Inflammatory macrophage treated with lipopolysaccharide for 1 hour (primary cell): Measurements from ENCODE around the gene GRAPL.
"Not testable (repeated sequence)": the region's sequence is repeated elsewhere in the genome, so short reads cannot be mapped to it uniquely, and the experiment has no call there.

Source experiments
- DNase-seq, 2 donors: peaks; one replicate each; pipeline ENCODE4 v3.0.0-alpha.2; 2020 to 2022

Gene GRAPL

DNA sequence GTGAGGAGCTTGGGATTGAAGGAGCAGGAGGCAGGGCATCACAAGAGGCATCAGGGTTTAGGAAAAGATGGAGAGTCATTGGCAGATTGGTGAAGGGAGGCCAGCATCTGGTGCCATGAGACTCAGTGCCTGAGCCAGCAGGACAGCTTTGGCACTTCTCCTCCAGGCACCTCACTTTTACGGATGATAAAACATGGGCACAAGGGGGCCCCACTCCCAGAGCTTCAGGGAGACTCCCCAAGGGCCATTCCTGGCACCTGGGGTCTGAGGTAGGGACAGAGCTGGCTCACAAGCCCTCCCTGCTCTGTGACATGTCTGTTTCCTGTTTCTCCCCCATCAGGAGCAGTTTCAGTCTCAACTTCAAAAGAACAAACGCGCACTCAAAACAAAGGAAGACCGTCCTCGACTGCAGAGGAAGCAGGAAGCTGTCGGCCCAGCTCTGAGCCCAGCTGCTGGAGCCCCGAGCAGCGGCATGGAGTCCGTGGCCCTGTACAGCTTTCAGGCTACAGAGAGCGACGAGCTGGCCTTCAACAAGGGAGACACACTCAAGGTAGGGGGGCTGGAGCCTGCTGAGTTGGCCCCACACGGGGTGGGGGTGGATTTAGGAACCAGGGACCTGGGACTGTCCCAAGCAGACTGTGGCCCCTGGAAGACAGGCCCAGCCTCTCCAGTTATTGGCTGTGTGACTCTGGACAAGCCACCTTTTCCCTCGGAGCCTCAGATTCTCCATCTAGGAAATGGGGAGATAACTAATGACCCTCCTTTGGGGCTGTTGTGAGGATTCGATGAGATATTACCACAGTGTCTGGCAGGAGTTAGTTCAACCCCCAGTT lies at the start of gene GRAPL:
Gene GRAPL, plus strand, starts transcription at position 442 of the 833 bp plus-strand sequence. Its CDS starts 31 bp downstream, at position 473.
- not testable (repeated sequence) for DNase-seq

- not testable (repeated sequence) for DNase-seq
Measured at GRCh38 chr17:19088804-19089685, 38.3 kb upstream of the GRAPL start.

DNA sequence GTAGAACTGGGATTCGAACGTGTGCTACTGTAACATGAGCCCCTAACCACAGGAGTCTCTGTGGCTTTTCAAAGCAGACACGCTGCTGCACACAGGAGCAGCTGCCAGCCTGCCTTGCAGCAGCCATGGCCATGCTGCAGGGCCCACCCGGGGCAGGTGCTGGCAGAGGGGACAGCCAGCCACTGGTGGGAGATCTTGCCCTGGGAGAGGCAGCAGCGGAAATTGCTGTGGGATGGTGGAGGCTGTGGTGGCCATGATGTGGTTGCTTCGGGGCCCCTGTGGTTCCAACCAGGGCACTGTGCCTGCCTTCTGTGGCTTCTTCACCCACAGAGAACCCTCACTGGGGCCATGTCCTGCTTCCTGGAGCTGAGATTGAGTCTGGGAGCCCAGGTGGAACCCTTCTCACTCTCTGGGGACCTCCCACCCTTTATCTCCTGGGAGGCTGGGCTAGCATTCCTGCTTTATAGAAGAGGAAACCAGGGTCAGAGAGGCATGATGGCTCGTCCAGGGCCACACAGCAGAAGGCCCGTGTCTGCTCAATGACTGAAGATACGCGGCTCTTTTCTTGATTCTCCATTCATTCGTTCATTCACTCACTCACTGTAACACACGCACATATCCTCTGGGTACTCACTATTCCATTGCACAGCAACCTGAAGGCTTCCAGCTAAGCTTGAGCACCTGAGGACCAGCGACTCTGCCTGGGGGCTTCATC lies 37.2 kb upstream of the GRAPL start:
- not testable (repeated sequence) for DNase-seq

GRCh38 chr17:19092737-19093683 lies 34.4 kb upstream of the GRAPL start:
- not testable (repeated sequence) for DNase-seq

GRCh38 chr17:19093684-19094438 lies 33.5 kb upstream of the GRAPL start:
- not testable (repeated sequence) for DNase-seq

- not testable (repeated sequence) for DNase-seq
Measured at GRCh38 chr17:19108517-19108916, 18.9 kb upstream of the GRAPL start.

DNA sequence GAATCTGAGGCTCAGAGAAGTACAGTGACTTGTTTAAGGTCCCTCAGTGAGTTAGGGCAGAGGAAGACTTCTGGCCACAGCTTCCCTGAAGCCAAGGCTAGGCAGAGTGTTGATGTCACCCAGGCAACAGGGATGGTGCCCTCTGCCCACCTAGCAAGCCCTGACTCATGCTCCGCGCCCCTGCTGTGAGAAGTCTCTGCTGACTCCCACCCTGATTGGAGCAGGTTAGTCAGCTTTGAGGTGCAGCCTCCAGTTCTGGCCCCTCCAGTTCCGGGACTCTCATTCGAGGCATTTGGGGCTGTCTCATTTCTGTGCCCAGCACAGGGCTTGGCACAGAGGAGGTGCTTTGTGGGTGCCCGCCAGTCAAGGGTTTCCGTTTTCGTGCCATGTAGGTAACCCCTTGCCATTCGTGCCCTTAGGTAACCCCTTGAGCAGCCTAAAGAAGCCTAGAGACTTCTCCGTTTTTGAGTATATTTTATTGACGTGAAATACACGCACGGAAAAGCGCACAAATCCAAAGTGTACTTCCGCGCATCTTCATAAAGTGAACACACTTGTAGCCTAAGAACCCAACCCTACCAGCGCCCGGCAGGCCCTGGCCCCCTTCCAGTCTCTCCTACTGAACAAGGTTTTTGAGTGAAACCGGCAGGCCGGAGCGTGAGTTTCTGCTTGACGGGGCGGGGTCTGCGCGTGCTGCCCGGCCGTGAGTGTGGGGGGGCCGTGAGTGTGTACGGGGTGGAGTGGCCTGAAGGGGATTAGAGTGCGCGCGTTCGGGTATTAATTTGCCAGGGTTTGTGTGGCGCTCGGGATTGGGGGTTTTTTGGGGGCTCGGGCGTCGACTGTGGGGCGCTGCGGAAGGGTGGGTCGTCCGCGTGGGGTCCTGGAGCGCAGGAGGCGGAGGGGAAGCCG lies 16.9 kb upstream of the GRAPL start:
- DNase-seq, result not testable (repeated sequence)

DNA sequence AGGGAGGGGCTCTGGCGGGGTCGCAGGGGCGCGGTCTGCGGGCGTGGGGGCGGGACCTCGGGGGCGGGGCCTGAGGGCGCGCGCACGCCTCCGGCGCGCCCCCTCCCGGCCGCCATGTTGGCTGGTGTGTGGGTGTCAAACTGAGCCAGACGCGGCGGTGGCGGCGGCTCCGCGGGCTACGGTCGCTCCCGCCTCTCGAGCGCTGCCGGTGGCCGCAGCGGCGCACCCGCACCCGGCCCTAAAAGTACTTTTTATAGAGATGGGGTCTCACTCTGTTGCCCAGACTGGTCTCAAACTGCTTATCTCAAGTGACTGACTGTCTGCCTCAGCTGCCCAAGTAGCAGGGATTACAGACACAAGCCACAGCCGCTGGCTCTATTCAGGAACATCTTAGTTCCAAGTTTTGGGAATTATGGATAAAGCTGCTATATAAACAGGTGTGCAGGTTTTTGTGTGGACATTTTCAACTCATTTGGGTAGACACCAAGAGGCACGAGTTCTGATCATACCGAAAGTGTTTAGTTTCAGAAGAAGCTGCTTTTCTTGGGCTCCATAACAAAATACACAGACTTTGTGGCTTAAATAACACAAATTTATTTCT lies 16.2 kb upstream of the GRAPL start:
- peak in 1 of 2 donors; percentile 46 for DNase-seq

- DNase-seq, result peak; percentile 0 to 81
Measured at GRCh38 chr17:19111801-19112458, 15.5 kb upstream of the GRAPL start.

GRCh38 chr17:19112459-19112826 lies 14.9 kb upstream of the GRAPL start:
- not testable (repeated sequence) for DNase-seq

- not testable (repeated sequence) for DNase-seq
Measured at GRCh38 chr17:19118695-19119094, 8.7 kb upstream of the GRAPL start.

DNA sequence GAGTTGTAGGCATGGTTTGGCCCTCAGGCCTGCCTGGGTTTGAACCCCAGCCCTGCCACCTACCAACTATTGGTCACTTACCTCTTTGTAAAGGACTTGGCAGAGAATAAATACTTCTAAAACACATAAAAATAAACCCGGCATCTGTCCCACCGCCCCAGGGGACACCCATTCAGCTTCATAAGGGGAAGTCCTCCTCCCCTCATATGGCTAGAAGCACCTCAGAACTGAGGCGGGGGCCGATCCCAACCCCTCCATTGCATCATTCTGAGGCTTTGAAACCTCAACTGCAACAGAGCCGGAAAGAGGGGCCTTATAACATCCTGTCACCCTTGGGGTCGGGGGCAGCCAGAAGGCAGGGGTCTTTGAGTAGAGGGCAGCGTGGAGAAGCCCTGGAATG lies 2.1 kb upstream of the GRAPL start:
- not testable (repeated sequence) for DNase-seq

GRCh38 chr17:19129500-19129899 lies 2.1 kb downstream of the GRAPL start:
- DNase-seq, result not testable (repeated sequence)

DNA sequence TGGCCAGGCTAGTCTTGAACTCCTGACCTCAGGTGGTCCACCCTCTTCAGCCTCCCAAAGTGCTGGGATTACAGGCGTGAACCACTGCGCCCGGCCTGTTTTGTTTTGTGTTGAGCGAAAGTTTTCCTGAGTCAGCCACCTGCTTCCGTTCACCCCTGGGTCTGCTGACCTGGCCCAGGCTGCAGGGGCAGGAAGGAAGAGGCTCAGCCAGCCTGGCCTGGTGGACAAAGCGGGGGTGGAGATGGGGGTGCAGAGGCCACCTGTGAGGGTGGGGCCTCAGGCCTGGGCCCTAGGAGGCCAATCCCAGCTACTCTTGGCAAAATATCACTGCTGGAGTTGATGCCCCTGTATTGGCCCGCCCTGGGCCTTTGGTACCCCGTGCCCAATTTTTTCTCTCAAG lies 3.7 kb downstream of the GRAPL start:
- not testable (repeated sequence) for DNase-seq

DNA sequence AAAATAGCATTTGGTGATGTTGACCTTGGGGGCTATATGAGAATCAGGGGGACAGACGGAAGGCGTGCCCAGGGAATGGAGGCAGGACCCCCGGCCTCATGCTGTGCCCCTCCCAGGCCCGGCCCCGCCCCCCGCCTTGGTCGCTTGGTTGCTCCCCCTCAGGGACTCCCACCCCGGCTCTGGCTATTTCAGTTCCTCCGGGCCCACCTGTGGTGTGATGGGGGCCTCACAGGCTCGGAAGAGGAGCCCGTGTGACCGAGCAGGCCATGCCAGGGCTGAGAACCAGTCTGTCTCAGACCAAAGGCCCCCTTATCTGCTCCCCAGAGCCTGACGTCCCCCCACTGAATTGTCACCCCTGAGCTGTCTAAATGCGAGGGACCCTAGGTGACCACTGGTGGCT lies 4.4 kb downstream of the GRAPL start:
- not testable (repeated sequence) for DNase-seq

GRCh38 chr17:19133793-19134192 lies 6.4 kb downstream of the GRAPL start:
- not testable (repeated sequence) for DNase-seq

DNA sequence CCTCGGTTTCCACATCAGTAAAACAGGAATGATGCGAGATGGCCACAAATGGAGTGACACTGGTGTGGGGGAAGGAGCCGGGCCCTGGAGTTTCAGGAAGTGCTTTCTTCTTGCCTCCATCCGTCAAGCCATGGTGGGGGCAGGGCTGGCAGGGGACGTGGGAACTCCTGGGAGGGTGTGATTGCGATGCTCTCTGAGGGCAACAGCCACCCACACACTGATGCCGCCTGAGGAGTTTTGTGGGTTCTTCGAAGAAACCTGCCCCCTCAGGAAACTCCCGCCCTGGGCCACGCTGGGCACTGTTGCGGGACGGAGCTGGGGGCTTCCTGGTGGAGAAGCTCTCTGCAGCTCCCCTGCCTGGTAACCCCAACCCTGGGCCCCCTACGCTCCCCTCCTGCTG lies 8.0 kb downstream of the GRAPL start:
- not testable (repeated sequence) for DNase-seq

DNA sequence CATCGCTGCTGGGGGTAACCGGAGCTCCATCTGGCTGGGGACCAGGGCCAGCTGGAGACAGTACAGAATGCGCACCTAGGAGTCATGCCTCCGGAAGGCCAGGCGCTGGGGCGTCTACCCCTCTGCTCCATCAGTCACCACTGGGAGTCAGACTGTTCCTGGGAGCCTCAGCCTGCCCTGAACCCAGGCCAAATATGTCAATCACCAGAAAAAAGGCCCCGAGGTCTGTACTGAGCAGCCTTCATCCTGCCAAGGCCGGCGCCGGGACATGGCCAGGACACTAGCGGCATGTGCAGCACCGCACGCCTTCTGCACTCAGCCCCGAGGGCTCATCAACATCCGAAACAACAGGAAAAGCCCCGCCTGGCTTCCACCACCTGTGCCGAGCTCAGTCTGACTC lies 8.7 kb downstream of the GRAPL start:
- not testable (repeated sequence) for DNase-seq

DNA sequence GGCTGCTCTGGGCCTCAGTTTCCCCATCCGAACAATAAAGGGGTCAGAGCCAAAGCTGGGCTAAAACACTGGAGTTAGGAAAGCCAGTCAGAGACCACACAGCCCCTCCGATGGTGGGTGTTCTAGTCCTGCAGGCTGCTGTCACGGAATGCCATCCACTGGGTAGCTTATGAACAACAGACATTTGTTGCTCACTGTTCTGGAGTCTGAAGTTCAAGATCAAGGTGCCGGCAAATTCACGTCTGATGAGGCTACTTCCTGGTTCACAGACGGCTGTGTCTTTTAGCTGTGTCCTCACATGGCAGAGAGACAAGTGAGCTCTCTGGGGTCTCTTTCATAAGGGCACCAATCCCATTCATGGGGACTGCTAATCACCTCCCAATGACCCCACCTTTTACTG lies 9.2 kb downstream of the GRAPL start:
- DNase-seq, result not testable (repeated sequence)
